Hippocampal formation (tissue), 2 donors: ENCODE data around the gene CCNB2.
A peak's percentile ranks its signal among the peaks of the same experiment; 100 is the strongest.
"Not testable (repeated sequence)": the region's sequence is repeated elsewhere in the genome, so short reads cannot be mapped to it uniquely, and the experiment has no call there.

Experiments
- DNase-seq, 2 donors: peaks; one replicate each; lab custom pipeline; 2025; lab: John Stamatoyannopoulos, UW

CCNB2 gene

GRCh38 chr15:59133929-59134427 is 29.0 kb downstream of the CCNB2 start:
- no peak for DNase-seq

GRCh38 chr15:59137566-59137965 is 32.6 kb downstream of the CCNB2 start:
- no peak for DNase-seq

GRCh38 chr15:59138243-59138642 is 33.3 kb downstream of the CCNB2 start:
- no peak for DNase-seq

GRCh38 chr15:59140422-59141226 is 35.7 kb downstream of the CCNB2 start:
- DNase-seq = no peak

GRCh38 chr15:59143281-59143680 is 38.3 kb downstream of the CCNB2 start:
- DNase-seq = no peak

- DNase-seq = peak in 1 of 2 donors; percentile 39
Measured at GRCh38 chr15:59144594-59144993, 39.6 kb downstream of the CCNB2 start.

- DNase-seq = no peak
Measured at GRCh38 chr15:59147666-59148065, 42.7 kb downstream of the CCNB2 start.

GRCh38 chr15:59148153-59148833 is 43.3 kb downstream of the CCNB2 start:
- no peak for DNase-seq

GRCh38 chr15:59150185-59150584 is 45.2 kb downstream of the CCNB2 start:
- peak; percentile 15 to 63 for DNase-seq

GRCh38 chr15:59152694-59153450 is 47.9 kb downstream of the CCNB2 start:
- DNase-seq = no peak

- no peak for DNase-seq
Measured at GRCh38 chr15:59153466-59153865, 48.5 kb downstream of the CCNB2 start.

- DNase-seq = no peak
Measured at GRCh38 chr15:59154243-59154642, 49.3 kb downstream of the CCNB2 start.

- DNase-seq = no peak
Measured at GRCh38 chr15:59155431-59155830, 50.5 kb downstream of the CCNB2 start.

- DNase-seq = no peak
Measured at GRCh38 chr15:59157396-59157795, 52.5 kb downstream of the CCNB2 start.

- no peak for DNase-seq
Measured at GRCh38 chr15:59157840-59158700, 53.1 kb downstream of the CCNB2 start.

- no peak for DNase-seq
Measured at GRCh38 chr15:59158701-59159034, 53.7 kb downstream of the CCNB2 start.

GRCh38 chr15:59159210-59159609 is 54.3 kb downstream of the CCNB2 start:
- DNase-seq = no peak

GRCh38 chr15:59160880-59161593 is 56.1 kb downstream of the CCNB2 start:
- DNase-seq = peak in 1 of 2 donors; percentile 11

- DNase-seq = not testable (repeated sequence)
Measured at GRCh38 chr15:59162080-59162479, 57.1 kb downstream of the CCNB2 start.

- DNase-seq = no peak
Measured at GRCh38 chr15:59165726-59166125, 60.8 kb downstream of the CCNB2 start.

- no peak for DNase-seq
Measured at GRCh38 chr15:59166166-59166565, 61.2 kb downstream of the CCNB2 start.
